DND-41 (cell line): ENCODE data around the gene DOCK8.

ENCODE experiments used
- EZH2 ChIP-seq: IDR thresholded peaks from 3 replicates; pipeline ENCODE4 v1.6.1; 2012; ENCODE audit warnings: borderline replicate concordance, low read depth, mild to moderate bottlenecking, moderate library complexity, low read length, inconsistent platforms; ENCODE audit not compliant: severe bottlenecking
- TF ChIP-seq, protein P1 (sequence below): IDR thresholded peaks from 2 replicates; pipeline ENCODE4 v1.5.1; 2012; ENCODE audit warnings: borderline replicate concordance, low read length, moderate library complexity, mild to moderate bottlenecking; ENCODE audit not compliant: poor library complexity, severe bottlenecking; ENCODE audit errors: extremely low read depth

- TF ChIP-seq, protein P1, sequence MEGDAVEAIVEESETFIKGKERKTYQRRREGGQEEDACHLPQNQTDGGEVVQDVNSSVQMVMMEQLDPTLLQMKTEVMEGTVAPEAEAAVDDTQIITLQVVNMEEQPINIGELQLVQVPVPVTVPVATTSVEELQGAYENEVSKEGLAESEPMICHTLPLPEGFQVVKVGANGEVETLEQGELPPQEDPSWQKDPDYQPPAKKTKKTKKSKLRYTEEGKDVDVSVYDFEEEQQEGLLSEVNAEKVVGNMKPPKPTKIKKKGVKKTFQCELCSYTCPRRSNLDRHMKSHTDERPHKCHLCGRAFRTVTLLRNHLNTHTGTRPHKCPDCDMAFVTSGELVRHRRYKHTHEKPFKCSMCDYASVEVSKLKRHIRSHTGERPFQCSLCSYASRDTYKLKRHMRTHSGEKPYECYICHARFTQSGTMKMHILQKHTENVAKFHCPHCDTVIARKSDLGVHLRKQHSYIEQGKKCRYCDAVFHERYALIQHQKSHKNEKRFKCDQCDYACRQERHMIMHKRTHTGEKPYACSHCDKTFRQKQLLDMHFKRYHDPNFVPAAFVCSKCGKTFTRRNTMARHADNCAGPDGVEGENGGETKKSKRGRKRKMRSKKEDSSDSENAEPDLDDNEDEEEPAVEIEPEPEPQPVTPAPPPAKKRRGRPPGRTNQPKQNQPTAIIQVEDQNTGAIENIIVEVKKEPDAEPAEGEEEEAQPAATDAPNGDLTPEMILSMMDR: no peak
- no peak for TF ChIP-seq EZH2
These were observed 50.7 kb downstream of the DOCK8 start for GRCh38 chr9:265209-265870.
